Globus pallidus (tissue), 1 donor: Measurements from ENCODE around the gene LRRC55.
"Not testable (repeated sequence)": the region's sequence is repeated elsewhere in the genome, so short reads cannot be mapped to it uniquely, and the experiment has no call there.

Experiments
- DNase-seq: peaks from one replicate; pipeline ENCODE4 v3.0.0-alpha.2; 2015; ENCODE audit warnings: low spot score

The LRRC55 gene

GRCh38 chr11:57161351-57161750 is 20.4 kb upstream of the LRRC55 start:
- DNase-seq: no peak

GRCh38 chr11:57162179-57162898 is 19.4 kb upstream of the LRRC55 start:
- no peak for DNase-seq

- DNase-seq: no peak
These were observed 18.4 kb upstream of the LRRC55 start for GRCh38 chr11:57163160-57163868.

GRCh38 chr11:57164317-57164716 is 17.4 kb upstream of the LRRC55 start:
- no peak for DNase-seq

GRCh38 chr11:57167125-57167846 is 14.5 kb upstream of the LRRC55 start:
- DNase-seq: peak; percentile 46

- DNase-seq: not testable (repeated sequence)
These were observed 11.9 kb upstream of the LRRC55 start for GRCh38 chr11:57169732-57170313.

- DNase-seq: no peak
These were observed 9.7 kb upstream of the LRRC55 start for GRCh38 chr11:57172031-57172430.

GRCh38 chr11:57174656-57175055 is 7.1 kb upstream of the LRRC55 start:
- no peak for DNase-seq

- no peak for DNase-seq
These were observed 6.3 kb upstream of the LRRC55 start for GRCh38 chr11:57175478-57175877.

- no peak for DNase-seq
These were observed 3.4 kb upstream of the LRRC55 start for GRCh38 chr11:57178334-57178733.

- no peak for DNase-seq
These were observed 2.1 kb upstream of the LRRC55 start for GRCh38 chr11:57179681-57180080.

- no peak for DNase-seq
These were observed 1.6 kb upstream of the LRRC55 start for GRCh38 chr11:57180081-57180561.

- DNase-seq: no peak
These were observed 789 bp upstream of the LRRC55 start for GRCh38 chr11:57180964-57181363.

GRCh38 chr11:57182896-57183295 is 1.1 kb downstream of the LRRC55 start:
- no peak for DNase-seq

- no peak for DNase-seq
These were observed 8.8 kb downstream of the LRRC55 start for GRCh38 chr11:57190548-57190947.

GRCh38 chr11:57191311-57192219 is 9.8 kb downstream of the LRRC55 start:
- DNase-seq: no peak

GRCh38 chr11:57192316-57192715 is 10.6 kb downstream of the LRRC55 start:
- no peak for DNase-seq

GRCh38 chr11:57196596-57196995 is 14.8 kb downstream of the LRRC55 start:
- DNase-seq: no peak

- DNase-seq: no peak
These were observed 16.0 kb downstream of the LRRC55 start for GRCh38 chr11:57197762-57198161.

GRCh38 chr11:57199330-57199729 is 17.6 kb downstream of the LRRC55 start:
- no peak for DNase-seq

- DNase-seq: no peak
These were observed 19.2 kb downstream of the LRRC55 start for GRCh38 chr11:57200917-57201316.
